Stimulated activated naive B cell treated with anti-CD40 and anti-IgM and Interleukin-4, amounts not matched to agents 10 μg/mL and 1 μg/mL and 100 μg/mL, for 72 hours (primary cell): ENCODE data around the gene C18orf63.
"Not testable (repeated sequence)": the region's sequence is repeated elsewhere in the genome, so short reads cannot be mapped to it uniquely, and the experiment has no call there.

Source experiments
- ATAC-seq, 2 donors: fragments of 150-1000 bp; cut with Tn5 transposase; replicated peaks; 2 replicates each; pipeline ENCODE4 v1.10.0; 2021; ENCODE audit warnings: moderate library complexity in 1 of 2
- DNase-seq: peaks from one replicate; pipeline ENCODE4 v3.0.0; 2021
- H3K27ac Mint-ChIP-seq: one replicate; pipeline ENCODE4 v1.8.0; 2022; ENCODE audit warnings: mild to moderate bottlenecking, mixed read lengths
- H3K27me3 Mint-ChIP-seq, 2 donors: one replicate each; pipeline ENCODE4 v1.8.0; 2022; ENCODE audit warnings: mixed read lengths in 2 of 2
- H3K36me3 Mint-ChIP-seq, 2 donors: one replicate each; pipeline ENCODE4 v1.8.0; 2022; ENCODE audit warnings: mixed read lengths in 2 of 2, mild to moderate bottlenecking in 1 of 2
- H3K4me1 Mint-ChIP-seq, 2 donors: one replicate each; pipeline ENCODE4 v1.8.0; 2022; ENCODE audit warnings: mixed read lengths in 2 of 2, mild to moderate bottlenecking in 1 of 2
- H3K4me3 Mint-ChIP-seq, 2 donors: one replicate each; pipeline ENCODE4 v1.8.0; 2022; ENCODE audit warnings: mild to moderate bottlenecking in 2 of 2, mixed read lengths in 2 of 2, moderate library complexity in 1 of 2
- H3K9me3 Mint-ChIP-seq, 2 donors: one replicate each; pipeline ENCODE4 v1.8.0; 2022; ENCODE audit warnings: mixed read lengths in 2 of 2, mild to moderate bottlenecking in 1 of 2

Gene C18orf63

GRCh38 chr18:74291472-74291770 lies 24.2 kb upstream of the C18orf63 start:
- peak overlapping the region; percentile 94 for H3K27ac Mint-ChIP-seq
- peak overlapping the region; percentile 93 to 95 for H3K4me3 Mint-ChIP-seq
- DNase-seq (no peak), ATAC-seq (peak in 1 of 2 donors; percentile 0)
- H3K27me3 Mint-ChIP-seq = no peaks in the 10 kb centered on the region
- H3K9me3 Mint-ChIP-seq = no peaks in the 10 kb centered on the region
- H3K4me1 Mint-ChIP-seq = peaks cover 15 to 26% of the 10 kb centered on the region in 2 donors
- H3K36me3 Mint-ChIP-seq = peaks cover 2 to 5% of the 10 kb centered on the region in 2 donors

GRCh38 chr18:74291771-74292540 lies 23.7 kb upstream of the C18orf63 start, which contains the start of gene CYB5A:
Gene CYB5A, minus strand, starts transcription at chr18:74291963. Its CDS starts 88 bp downstream, at chr18:74291875.
- Mint-ChIP-seq H3K4me1 (peaks cover 14 to 26% of the 10 kb centered on the region in 2 donors), H3K9me3 (no peaks in the 10 kb centered on the region), H3K27ac (peak within 1 kb of the TSS; percentile 94), H3K36me3 (peaks cover 2 to 3% of the 10 kb centered on the region in 2 donors), H3K27me3 (no peaks in the 10 kb centered on the region), H3K4me3 (peak within 1 kb of the TSS; percentile 93 to 95)
- peak; percentile 100 for DNase-seq
- peak; percentile 97 to 98 for ATAC-seq

- DNase-seq = no peak
- H3K9me3 Mint-ChIP-seq = no peaks in the 10 kb centered on the region
- no peak for ATAC-seq
- peaks cover 2 to 3% of the 10 kb centered on the region in 2 donors for H3K36me3 Mint-ChIP-seq
- peaks cover 12 to 23% of the 10 kb centered on the region in 2 donors for H3K4me1 Mint-ChIP-seq
- H3K27ac Mint-ChIP-seq = peak overlapping the region; percentile 94
- no peaks in the 10 kb centered on the region for H3K27me3 Mint-ChIP-seq
- peak overlapping the region; percentile 93 to 95 for H3K4me3 Mint-ChIP-seq
Observed at GRCh38 chr18:74292541-74292858, 23.1 kb upstream of the C18orf63 start.

- ATAC-seq = not testable (repeated sequence)
- Mint-ChIP-seq H3K4me3 (peak overlapping the region in 1 of 2 donors; percentile 36), H3K4me1 (peaks cover 12 to 18% of the 10 kb centered on the region in 2 donors)
Observed at GRCh38 chr18:74292982-74293381, 22.7 kb upstream of the C18orf63 start.

GRCh38 chr18:74294526-74294925 lies 21.1 kb upstream of the C18orf63 start:
- H3K36me3 Mint-ChIP-seq = peaks cover 2 to 3% of the 10 kb centered on the region in 2 donors
- H3K4me1 Mint-ChIP-seq = peaks cover 5 to 11% of the 10 kb centered on the region in 2 donors
- ATAC-seq (no peak), DNase-seq (no peak)
- no peak overlapping the region for H3K27ac Mint-ChIP-seq
- no peak overlapping the region for H3K4me3 Mint-ChIP-seq
- H3K27me3 Mint-ChIP-seq = no peaks in the 10 kb centered on the region
- no peaks in the 10 kb centered on the region for H3K9me3 Mint-ChIP-seq

More at GRCh38 chr18:74292982-74293381, 22.7 kb upstream of the C18orf63 start:
- H3K27me3 Mint-ChIP-seq, H3K9me3 Mint-ChIP-seq, H3K36me3 Mint-ChIP-seq, DNase-seq, H3K27ac Mint-ChIP-seq: not testable (repeated sequence)

GRCh38 chr18:74299162-74299561 lies 16.5 kb upstream of the C18orf63 start:
- Mint-ChIP-seq H3K27ac (no peak overlapping the region), H3K4me3 (no peak overlapping the region), H3K4me1 (no peaks in the 10 kb centered on the region), H3K9me3 (no peaks in the 10 kb centered on the region), H3K36me3 (no peaks in the 10 kb centered on the region), H3K27me3 (peaks cover 3 to 23% of the 10 kb centered on the region in 2 donors)
- DNase-seq = no peak
- ATAC-seq = no peak

- H3K4me3 Mint-ChIP-seq = no peak overlapping the region
- DNase-seq = no peak
- no peaks in the 10 kb centered on the region for H3K9me3 Mint-ChIP-seq
- H3K27ac Mint-ChIP-seq = no peak overlapping the region
- no peaks in the 10 kb centered on the region for H3K36me3 Mint-ChIP-seq
- H3K4me1 Mint-ChIP-seq = no peaks in the 10 kb centered on the region
- ATAC-seq = no peak
- peaks cover 3 to 23% of the 10 kb centered on the region in 2 donors for H3K27me3 Mint-ChIP-seq
Observed at GRCh38 chr18:74299746-74300145, 15.9 kb upstream of the C18orf63 start.

GRCh38 chr18:74303306-74303705 lies 12.3 kb upstream of the C18orf63 start:
- Mint-ChIP-seq H3K4me3 (no peak overlapping the region), H3K27me3 (peaks cover 15 to 43% of the 10 kb centered on the region in 2 donors)

GRCh38 chr18:74303936-74304335 lies 11.7 kb upstream of the C18orf63 start:
- ATAC-seq (no peak), DNase-seq (no peak)
- no peaks in the 10 kb centered on the region for H3K4me1 Mint-ChIP-seq
- H3K4me3 Mint-ChIP-seq = no peak overlapping the region
- H3K9me3 Mint-ChIP-seq = no peaks in the 10 kb centered on the region
- peaks cover 15 to 43% of the 10 kb centered on the region in 2 donors for H3K27me3 Mint-ChIP-seq
- no peak overlapping the region for H3K27ac Mint-ChIP-seq
- no peaks in the 10 kb centered on the region for H3K36me3 Mint-ChIP-seq

More at GRCh38 chr18:74303306-74303705, 12.3 kb upstream of the C18orf63 start:
- Mint-ChIP-seq H3K4me1 (no peaks in the 10 kb centered on the region), H3K27ac (no peak overlapping the region), H3K9me3 (no peaks in the 10 kb centered on the region), H3K36me3 (no peaks in the 10 kb centered on the region)
- ATAC-seq (no peak), DNase-seq (no peak)

- Mint-ChIP-seq H3K36me3 (peaks cover 0 to 2% of the 10 kb centered on the region in 2 donors), H3K4me1 (peaks cover 5 to 6% of the 10 kb centered on the region in 2 donors), H3K4me3 (no peak overlapping the region), H3K27me3 (peaks cover 25 to 28% of the 10 kb centered on the region in 2 donors), H3K9me3 (no peaks in the 10 kb centered on the region), H3K27ac (no peak overlapping the region)
- DNase-seq = no peak
- ATAC-seq = peak; percentile 85 to 88
Observed at GRCh38 chr18:74310411-74310810, 5.2 kb upstream of the C18orf63 start.

GRCh38 chr18:74311000-74311399 lies 4.6 kb upstream of the C18orf63 start:
- Mint-ChIP-seq H3K4me1 (peaks cover 5 to 6% of the 10 kb centered on the region in 2 donors), H3K27me3 (peaks cover 22 to 25% of the 10 kb centered on the region in 2 donors), H3K27ac (no peak overlapping the region), H3K4me3 (no peak overlapping the region), H3K9me3 (no peaks in the 10 kb centered on the region), H3K36me3 (peaks cover 0 to 2% of the 10 kb centered on the region in 2 donors)
- DNase-seq (no peak), ATAC-seq (no peak)

GRCh38 chr18:74314759-74315463 lies 728 bp upstream of the C18orf63 start:
- Mint-ChIP-seq H3K36me3 (peaks cover 0 to 2% of the 10 kb centered on the region in 2 donors), H3K27ac (no peak overlapping the region)

GRCh38 chr18:74316257-74317170 lies 875 bp downstream of the C18orf63 start:
- no peaks in the 10 kb centered on the region for H3K4me1 Mint-ChIP-seq
- ATAC-seq (no peak), DNase-seq (no peak)
- H3K27me3 Mint-ChIP-seq = peaks cover 0 to 6% of the 10 kb centered on the region in 2 donors
- H3K9me3 Mint-ChIP-seq = peaks cover 5% of the 10 kb centered on the region in 2 donors
- H3K36me3 Mint-ChIP-seq = no peaks in the 10 kb centered on the region
- no peak overlapping the region for H3K27ac Mint-ChIP-seq
- no peak overlapping the region for H3K4me3 Mint-ChIP-seq

More at GRCh38 chr18:74314759-74315463, 728 bp upstream of the C18orf63 start:
- peaks cover under 1 to 1% of the 10 kb centered on the region in 2 donors for H3K9me3 Mint-ChIP-seq
- no peak overlapping the region for H3K4me3 Mint-ChIP-seq
- H3K4me1 Mint-ChIP-seq = peaks cover 5 to 6% of the 10 kb centered on the region in 2 donors
- H3K27me3 Mint-ChIP-seq = peaks cover 7 to 12% of the 10 kb centered on the region in 2 donors
- DNase-seq (no peak), ATAC-seq (no peak)

GRCh38 chr18:74326231-74326630 lies 10.6 kb downstream of the C18orf63 start:
- no peak overlapping the region for H3K4me3 Mint-ChIP-seq
- no peaks in the 10 kb centered on the region for H3K36me3 Mint-ChIP-seq
- H3K27me3 Mint-ChIP-seq = peaks cover 0 to 4% of the 10 kb centered on the region in 2 donors
- no peaks in the 10 kb centered on the region for H3K9me3 Mint-ChIP-seq
- H3K4me1 Mint-ChIP-seq = no peaks in the 10 kb centered on the region
- H3K27ac Mint-ChIP-seq = no peak overlapping the region
- no peak for ATAC-seq
- no peak for DNase-seq
